SJCRH30 (cell line): ENCODE measurements around the gene FREM1. TPM values are rescaled to one million over a fixed set of nuclear protein-coding genes. Genes with fewer than 3 reads are reported as not detected.

Experiments
- DNase-seq, 2 experiments: peaks; one replicate each; pipeline ENCODE4 v3.0.0-alpha.2; 2015 to 2020
- H3K27ac ChIP-seq: fragments of 250-450 bp; sonication (Bioruptor Pico); 2 replicates; pipeline ENCODE4 v1.5.1; 2020; ENCODE audit warnings: mild to moderate bottlenecking, moderate library complexity
- H3K27me3 ChIP-seq: fragments of 250-450 bp; sonication (Bioruptor Pico); 2 replicates; pipeline ENCODE4 v1.5.1; 2020; ENCODE audit warnings: mild to moderate bottlenecking, moderate library complexity
- H3K36me3 ChIP-seq: fragments of 250-450 bp; sonication (Bioruptor Pico); 2 replicates; pipeline ENCODE4 v1.5.1; 2020; ENCODE audit warnings: mild to moderate bottlenecking, moderate library complexity
- H3K4me1 ChIP-seq: fragments of 250-450 bp; sonication (Bioruptor Pico); 2 replicates; pipeline ENCODE4 v1.5.1; 2020; ENCODE audit warnings: mild to moderate bottlenecking, moderate library complexity
- H3K4me3 ChIP-seq: fragments of 250-450 bp; sonication (Bioruptor Pico); 2 replicates; pipeline ENCODE4 v1.5.1; 2020; ENCODE audit warnings: mild to moderate bottlenecking, moderate library complexity
- H3K9me3 ChIP-seq: fragments of 250-450 bp; sonication (Bioruptor Pico); replicated peaks from 2 replicates; pipeline ENCODE4 v1.5.1; 2020; ENCODE audit warnings: mild to moderate bottlenecking, moderate library complexity
- total RNA-seq: library from RNA; depleted of rRNA; stranded (reverse); fragments of >200 nt; shearing (Covaris generic); gene quantifications from 2 replicates; pipeline ENCODE4 v1.2.3, GENCODE V29; 2014

The FREM1 gene
- total RNA-seq, 1 experiment from 2014 or later: 12.4 TPM

DNA sequence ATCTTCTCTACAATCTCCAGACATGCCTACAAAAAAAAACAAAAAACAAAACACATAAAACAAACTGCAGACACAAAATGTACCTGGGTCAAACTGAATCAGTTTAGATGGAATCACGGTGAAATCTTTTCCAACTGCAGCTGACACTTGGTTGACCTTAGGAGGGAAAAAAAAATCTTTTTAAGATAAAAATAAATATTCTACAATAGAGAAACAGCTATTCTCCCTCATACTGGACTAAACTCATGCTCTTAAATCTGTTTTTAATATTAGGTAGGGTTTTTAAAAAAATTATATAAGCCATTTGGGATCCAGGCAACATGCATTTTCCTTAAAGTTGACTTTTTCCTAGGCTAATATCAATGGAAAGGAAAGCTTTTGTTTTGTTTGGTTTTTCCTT is 153.9 kb downstream of the FREM1 start:
- DNase-seq: no peak
- Histone ChIP-seq H3K4me3 (no peak overlapping the region), H3K36me3 (no peaks in the 10 kb centered on the region), H3K9me3 (no peaks in the 10 kb centered on the region), H3K27me3 (no peaks in the 10 kb centered on the region), H3K4me1 (peaks cover 16% of the 10 kb centered on the region), H3K27ac (no peak overlapping the region)

DNA sequence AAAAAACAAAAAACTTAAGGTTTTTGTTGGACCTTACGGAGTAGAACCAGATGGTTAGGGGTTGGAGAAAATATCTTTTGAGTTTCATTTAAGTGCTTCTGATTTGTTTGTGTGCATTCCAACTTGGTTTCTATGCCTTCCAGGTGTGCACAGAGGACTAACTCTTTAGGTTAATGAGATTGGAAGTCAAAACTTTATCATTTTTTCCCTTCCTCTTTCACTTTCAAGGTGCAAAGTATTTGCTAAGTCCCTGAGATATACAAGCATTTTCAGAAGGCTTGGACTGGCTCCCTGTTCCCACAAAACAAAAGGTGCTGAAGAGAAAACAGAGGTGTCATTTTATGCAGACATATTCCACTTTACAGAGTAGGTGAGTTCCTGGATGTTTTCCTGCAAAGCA is 157.4 kb downstream of the FREM1 start:
- no peak overlapping the region for H3K4me3 ChIP-seq

DNA sequence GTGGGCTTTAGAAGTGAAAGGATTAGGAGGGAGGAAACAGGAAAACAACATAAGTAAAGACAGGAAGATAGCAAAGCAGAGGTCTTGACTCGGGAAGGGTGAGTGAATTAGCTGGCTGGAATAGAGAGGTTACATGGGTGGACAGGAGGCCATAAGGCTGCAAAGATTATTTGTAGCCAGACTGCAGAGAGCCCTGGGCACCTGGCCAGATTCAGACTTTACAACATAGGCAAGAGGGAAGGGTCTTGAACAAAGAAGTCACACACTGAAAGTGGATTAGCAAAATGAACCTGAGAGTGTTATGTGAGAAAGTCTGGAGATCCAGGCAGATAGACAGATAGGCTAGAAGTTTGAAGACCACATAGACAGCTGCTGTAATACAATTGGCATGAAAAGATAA is 158.0 kb downstream of the FREM1 start:
- peak; percentile 79 to 89 for DNase-seq
- no peaks in the 10 kb centered on the region for H3K27me3 ChIP-seq
- H3K27ac ChIP-seq: peak overlapping the region; percentile 9; the same call in 1 of the 2 replicates
- H3K4me3 ChIP-seq: no peak overlapping the region
- no peaks in the 10 kb centered on the region for H3K9me3 ChIP-seq
- H3K36me3 ChIP-seq: no peaks in the 10 kb centered on the region
- peaks cover 28% of the 10 kb centered on the region for H3K4me1 ChIP-seq

More for the DNA sequence above, 157.4 kb downstream of the FREM1 start:
- no peaks in the 10 kb centered on the region for H3K9me3 ChIP-seq
- H3K27ac ChIP-seq: peak overlapping the region; percentile 8; the same call in 1 of the 2 replicates
- peaks cover 28% of the 10 kb centered on the region for H3K4me1 ChIP-seq
- DNase-seq: no peak
- H3K27me3 ChIP-seq: no peaks in the 10 kb centered on the region
- no peaks in the 10 kb centered on the region for H3K36me3 ChIP-seq

DNA sequence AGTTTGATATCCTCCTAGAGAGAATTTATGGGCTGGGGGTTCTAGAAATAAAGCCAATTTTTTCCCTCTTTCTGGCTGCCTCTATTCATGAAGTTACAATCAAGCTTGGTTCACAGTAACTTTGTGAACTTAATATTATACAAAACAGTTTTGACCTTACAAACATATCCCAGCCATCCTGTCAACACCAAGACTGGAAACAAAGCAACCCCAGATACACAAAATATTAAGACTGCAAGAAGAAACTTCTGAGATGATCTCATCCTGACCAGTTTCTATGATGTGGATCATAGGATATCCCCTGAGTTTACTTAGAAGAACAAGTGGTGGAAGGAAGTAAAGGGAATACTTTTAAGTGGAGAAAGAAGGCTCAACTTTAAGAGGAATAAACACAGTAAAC is 159.4 kb downstream of the FREM1 start:
- no peak overlapping the region for H3K27ac ChIP-seq
- DNase-seq: no peak

DNA sequence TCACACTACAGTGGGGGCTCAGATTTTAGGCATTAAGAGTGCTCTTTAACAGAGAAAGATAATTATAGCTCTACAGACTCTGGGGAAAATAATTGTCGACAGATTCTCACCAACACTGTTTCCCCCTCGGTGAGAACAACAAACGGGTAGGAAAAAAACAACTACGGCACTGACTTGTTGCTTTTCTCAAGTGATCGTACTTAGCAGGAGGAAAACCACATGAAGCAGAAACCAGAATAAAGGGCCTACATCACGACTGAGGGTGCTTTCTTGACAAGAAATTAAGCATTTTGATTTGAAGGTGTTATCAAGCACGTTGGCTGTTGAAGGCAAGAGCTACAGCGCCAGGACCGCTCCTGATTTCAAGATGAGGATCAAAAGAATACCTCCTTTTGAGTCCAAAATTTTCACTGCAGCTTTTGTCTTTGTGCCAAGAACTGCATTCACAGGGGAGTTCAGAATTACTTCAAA is 160.5 kb downstream of the FREM1 start:
- no peak overlapping the region for H3K4me3 ChIP-seq
- peaks cover 28% of the 10 kb centered on the region for H3K4me1 ChIP-seq
- no peak overlapping the region for H3K27ac ChIP-seq
- H3K27me3 ChIP-seq: no peaks in the 10 kb centered on the region
- no peaks in the 10 kb centered on the region for H3K36me3 ChIP-seq
- DNase-seq: no peak
- H3K9me3 ChIP-seq: 0 out of 2 replicates have a peak, but pooled peaks cover under 1% of the 10 kb centered on the region

More for the DNA sequence above, 159.4 kb downstream of the FREM1 start:
- no peaks in the 10 kb centered on the region for H3K36me3 ChIP-seq
- H3K9me3 ChIP-seq: no peaks in the 10 kb centered on the region
- H3K4me1 ChIP-seq: peaks cover 28% of the 10 kb centered on the region
- no peak overlapping the region for H3K4me3 ChIP-seq
- H3K27me3 ChIP-seq: no peaks in the 10 kb centered on the region

DNA sequence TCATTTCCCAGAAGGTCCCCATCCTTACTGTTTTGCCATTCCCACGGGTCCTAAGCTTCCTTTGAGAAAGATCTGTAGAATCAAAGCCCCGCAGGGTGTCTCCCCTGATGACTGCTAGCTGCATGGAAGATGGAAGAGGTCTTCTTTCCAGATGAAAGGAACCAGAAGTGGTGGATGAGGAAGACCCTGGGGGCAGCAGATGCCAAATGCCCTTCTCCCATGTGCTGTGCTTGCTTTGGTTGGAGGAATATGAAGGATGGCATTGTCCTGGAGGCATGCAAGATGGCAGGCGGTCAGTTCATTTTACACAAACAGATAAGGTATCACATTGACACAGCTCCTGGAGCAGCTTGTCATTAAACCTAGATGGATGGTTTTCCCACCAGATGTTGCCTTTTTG is 161.9 kb downstream of the FREM1 start:
- Histone ChIP-seq H3K4me1 (peaks cover 28% of the 10 kb centered on the region), H3K4me3 (no peak overlapping the region), H3K9me3 (0 out of 2 replicates have a peak, but pooled peaks cover 2% of the 10 kb centered on the region)

DNA sequence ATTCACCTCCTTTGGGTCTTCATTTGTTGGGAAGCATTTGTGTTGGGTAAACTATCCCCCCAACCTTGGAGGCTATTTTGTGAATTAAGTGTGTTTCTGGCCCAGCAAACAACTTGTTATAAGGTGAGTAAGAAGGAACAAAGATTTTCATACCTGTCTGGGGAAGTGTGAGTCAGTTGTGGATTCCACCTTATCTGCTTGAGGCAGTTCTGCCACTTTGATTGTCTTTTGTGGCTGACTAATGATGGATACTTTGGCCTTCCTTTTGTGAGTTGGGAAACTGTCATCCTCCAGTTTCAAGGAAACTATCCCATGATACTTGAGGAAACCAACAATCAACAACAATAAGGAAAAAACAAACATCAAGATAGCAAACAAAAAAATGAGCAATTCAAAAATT is 163.1 kb downstream of the FREM1 start:
- 0 out of 2 replicates have a peak, but pooled peaks cover 2% of the 10 kb centered on the region for H3K9me3 ChIP-seq
- no peak for DNase-seq
- no peaks in the 10 kb centered on the region for H3K36me3 ChIP-seq
- H3K27me3 ChIP-seq: no peaks in the 10 kb centered on the region
- peaks cover 19% of the 10 kb centered on the region for H3K4me1 ChIP-seq
- H3K27ac ChIP-seq: no peak overlapping the region
- H3K4me3 ChIP-seq: no peak overlapping the region

More for the DNA sequence above, 161.9 kb downstream of the FREM1 start:
- H3K27ac ChIP-seq: no peak overlapping the region
- H3K27me3 ChIP-seq: no peaks in the 10 kb centered on the region
- no peaks in the 10 kb centered on the region for H3K36me3 ChIP-seq
- no peak for DNase-seq

DNA sequence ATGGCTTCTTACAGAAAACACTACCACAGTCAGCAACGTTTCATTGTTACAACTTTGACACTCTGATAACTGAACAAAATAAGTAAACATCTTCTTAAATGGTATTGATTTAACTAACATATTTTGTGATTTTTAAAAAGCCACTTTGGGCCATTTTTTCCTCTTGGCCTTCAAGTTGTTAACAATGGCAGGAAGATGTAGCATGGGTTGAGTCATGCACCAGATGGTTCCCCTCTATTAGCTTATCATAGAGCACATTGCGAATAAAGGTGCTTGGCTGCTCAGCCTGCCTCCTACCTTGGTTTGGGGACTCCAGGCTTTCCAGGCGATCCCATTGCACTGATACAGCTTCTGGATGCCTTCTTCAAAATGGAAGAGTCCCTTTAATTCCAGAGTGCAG is 163.6 kb downstream of the FREM1 start:
- H3K27ac ChIP-seq: no peak overlapping the region
- peaks cover 14% of the 10 kb centered on the region for H3K4me1 ChIP-seq
- H3K27me3 ChIP-seq: no peaks in the 10 kb centered on the region
- H3K36me3 ChIP-seq: no peaks in the 10 kb centered on the region
- no peak for DNase-seq
- H3K4me3 ChIP-seq: no peak overlapping the region
- H3K9me3 ChIP-seq: 0 out of 2 replicates have a peak, but pooled peaks cover 2% of the 10 kb centered on the region

DNA sequence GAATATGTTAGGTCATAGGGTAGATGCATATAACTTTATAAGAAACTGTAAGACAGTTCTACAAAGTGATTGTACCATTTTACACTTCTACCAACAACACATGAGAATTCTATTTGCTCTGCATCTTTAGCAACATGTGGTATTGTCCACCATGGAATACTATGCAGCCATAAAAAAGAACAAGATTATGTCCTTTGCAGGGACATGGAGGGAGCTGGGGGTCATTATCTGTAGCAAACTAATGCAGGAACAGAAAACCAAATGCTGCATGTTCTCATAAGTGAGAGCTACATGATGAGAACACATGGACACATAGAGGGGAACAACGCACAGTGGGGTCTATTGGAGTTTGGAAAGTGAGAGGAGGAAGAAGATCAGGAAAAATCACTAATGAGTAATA is 165.5 kb downstream of the FREM1 start:
- Histone ChIP-seq H3K9me3 (0 out of 2 replicates have a peak, but pooled peaks cover 2% of the 10 kb centered on the region), H3K27me3 (no peaks in the 10 kb centered on the region), H3K36me3 (no peaks in the 10 kb centered on the region), H3K27ac (no peak overlapping the region), H3K4me1 (no peaks in the 10 kb centered on the region), H3K4me3 (no peak overlapping the region)
- DNase-seq: no peak

DNA sequence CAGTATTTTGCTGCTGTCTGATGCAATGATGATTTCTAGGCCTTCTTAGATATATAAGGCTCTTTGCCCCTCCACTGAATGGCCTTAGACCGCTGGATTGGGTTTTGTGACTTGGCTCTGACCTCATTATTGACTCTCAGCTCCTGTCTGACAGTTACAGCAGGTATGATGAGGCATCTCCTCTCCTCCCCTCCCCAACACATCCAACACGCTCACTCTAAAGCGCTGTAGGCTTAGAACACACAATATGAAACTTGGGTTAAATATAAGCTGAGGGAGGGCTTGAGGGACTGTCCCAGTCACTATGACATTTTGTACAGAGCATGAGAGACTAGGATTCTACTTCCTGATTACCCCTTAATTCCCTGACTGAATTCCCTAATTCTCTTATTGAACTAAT is 168.9 kb downstream of the FREM1 start:
- DNase-seq: no peak
- H3K4me3 ChIP-seq: no peak overlapping the region
- 0 out of 2 replicates have a peak, but pooled peaks cover 2% of the 10 kb centered on the region for H3K9me3 ChIP-seq
- no peak overlapping the region for H3K27ac ChIP-seq
- no peaks in the 10 kb centered on the region for H3K4me1 ChIP-seq
- no peaks in the 10 kb centered on the region for H3K27me3 ChIP-seq
- H3K36me3 ChIP-seq: no peaks in the 10 kb centered on the region

DNA sequence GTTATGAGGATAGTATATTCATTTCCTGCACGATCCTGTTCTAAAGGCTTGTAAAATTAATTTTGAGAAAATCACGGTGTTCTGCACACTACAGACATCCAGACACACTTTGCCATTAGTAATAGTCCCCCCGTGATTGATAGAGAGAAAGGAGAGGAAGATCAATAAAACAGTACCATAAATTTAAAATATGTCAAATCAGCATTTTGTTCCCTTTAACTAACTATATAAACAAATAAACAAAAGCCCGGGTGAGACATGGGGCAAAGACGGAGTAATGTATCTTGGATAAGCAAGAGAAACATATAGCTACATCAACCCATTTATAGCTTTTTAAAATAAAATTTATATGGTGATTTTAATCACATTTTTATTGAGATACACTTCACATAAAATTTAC is 177.1 kb downstream of the FREM1 start:
- H3K27ac ChIP-seq: no peak overlapping the region
- no peak for DNase-seq
- no peaks in the 10 kb centered on the region for H3K9me3 ChIP-seq

DNA sequence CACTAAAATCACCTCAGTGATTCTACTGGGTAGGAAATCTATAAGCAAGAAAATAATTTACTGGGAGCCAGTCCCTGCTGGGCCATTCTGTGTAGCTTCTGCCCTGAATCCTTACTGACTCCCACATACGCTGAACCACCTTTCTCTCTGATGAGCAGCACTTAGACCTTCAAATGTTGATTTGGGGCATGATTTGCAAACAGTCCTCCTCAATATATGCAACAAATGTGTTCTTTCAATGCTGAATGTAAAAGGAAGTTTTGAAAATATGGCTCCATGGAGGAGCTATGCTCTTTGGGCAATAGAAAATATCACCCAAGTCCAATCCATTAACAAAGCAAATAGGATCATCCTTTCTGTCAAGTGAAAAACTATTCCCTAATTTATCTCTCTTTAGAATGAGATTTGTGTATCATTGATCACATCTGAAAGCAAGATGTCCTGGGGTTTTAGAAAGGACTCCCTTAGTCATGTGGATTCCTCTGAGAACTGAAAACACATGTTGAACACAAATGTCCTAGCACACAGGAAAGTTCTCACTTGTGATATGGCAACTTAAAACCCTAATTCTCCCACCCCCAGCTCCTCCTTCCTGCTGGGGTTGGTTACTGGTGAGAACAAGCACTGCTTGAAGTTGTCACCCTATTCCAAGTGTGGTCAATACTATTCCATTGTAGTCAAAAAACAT is 178.8 kb downstream of the FREM1 start:
- H3K4me3 ChIP-seq: no peak overlapping the region
- no peaks in the 10 kb centered on the region for H3K36me3 ChIP-seq
- no peaks in the 10 kb centered on the region for H3K9me3 ChIP-seq
- no peak for DNase-seq
- H3K4me1 ChIP-seq: no peaks in the 10 kb centered on the region
- H3K27me3 ChIP-seq: no peaks in the 10 kb centered on the region
- no peak overlapping the region for H3K27ac ChIP-seq

More for the DNA sequence above, 177.1 kb downstream of the FREM1 start:
- no peaks in the 10 kb centered on the region for H3K4me1 ChIP-seq
- H3K36me3 ChIP-seq: no peaks in the 10 kb centered on the region
- no peaks in the 10 kb centered on the region for H3K27me3 ChIP-seq
- H3K4me3 ChIP-seq: no peak overlapping the region

DNA sequence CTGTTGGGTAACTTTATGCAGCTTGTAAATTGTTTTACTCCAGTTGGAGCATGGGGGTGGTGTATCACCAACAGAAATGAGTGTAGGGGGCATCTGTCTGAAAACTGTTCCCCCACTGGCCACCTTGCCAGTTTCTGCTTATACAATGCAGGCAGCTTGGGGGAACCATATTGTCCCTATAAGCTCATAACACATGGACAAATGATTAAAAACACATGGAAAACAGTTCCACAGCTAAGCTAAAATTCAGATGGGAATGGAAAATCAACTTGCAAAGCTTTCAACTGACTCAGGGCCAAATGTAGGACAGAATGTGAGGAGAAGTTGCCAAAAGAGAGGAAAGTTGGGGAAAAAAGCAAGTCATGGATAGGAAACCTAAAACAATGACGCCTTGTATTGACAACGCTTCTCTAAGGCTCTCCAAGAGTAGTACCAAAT is 179.7 kb downstream of the FREM1 start:
- Histone ChIP-seq H3K4me3 (no peak overlapping the region), H3K27ac (no peak overlapping the region), H3K27me3 (no peaks in the 10 kb centered on the region), H3K4me1 (no peaks in the 10 kb centered on the region), H3K9me3 (no peaks in the 10 kb centered on the region), H3K36me3 (no peaks in the 10 kb centered on the region)
- no peak for DNase-seq

DNA sequence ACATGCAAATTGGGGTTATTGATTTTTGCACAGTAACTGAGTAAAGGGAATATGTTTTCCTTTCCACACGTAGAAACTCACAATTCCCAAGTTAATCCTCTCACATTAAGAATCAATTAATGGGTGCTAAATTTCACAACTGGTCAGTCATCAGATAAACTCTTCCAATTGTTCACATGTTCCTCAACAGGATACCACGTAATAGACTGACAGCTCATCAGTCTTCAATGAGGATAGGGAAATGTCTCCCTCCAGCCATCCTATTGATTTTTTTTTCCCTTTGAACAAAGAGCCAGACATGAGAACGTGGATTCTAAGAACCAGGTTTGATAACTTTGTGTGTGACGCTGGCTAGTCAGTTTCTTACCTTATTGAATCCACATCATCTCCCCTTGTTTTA is 186.9 kb downstream of the FREM1 start:
- no peaks in the 10 kb centered on the region for H3K9me3 ChIP-seq
- peaks cover 6% of the 10 kb centered on the region; the same call in 1 of the 2 replicates for H3K4me1 ChIP-seq
- no peak overlapping the region for H3K4me3 ChIP-seq
- no peak overlapping the region for H3K27ac ChIP-seq
- no peaks in the 10 kb centered on the region for H3K36me3 ChIP-seq
- DNase-seq: no peak
- no peaks in the 10 kb centered on the region for H3K27me3 ChIP-seq

DNA sequence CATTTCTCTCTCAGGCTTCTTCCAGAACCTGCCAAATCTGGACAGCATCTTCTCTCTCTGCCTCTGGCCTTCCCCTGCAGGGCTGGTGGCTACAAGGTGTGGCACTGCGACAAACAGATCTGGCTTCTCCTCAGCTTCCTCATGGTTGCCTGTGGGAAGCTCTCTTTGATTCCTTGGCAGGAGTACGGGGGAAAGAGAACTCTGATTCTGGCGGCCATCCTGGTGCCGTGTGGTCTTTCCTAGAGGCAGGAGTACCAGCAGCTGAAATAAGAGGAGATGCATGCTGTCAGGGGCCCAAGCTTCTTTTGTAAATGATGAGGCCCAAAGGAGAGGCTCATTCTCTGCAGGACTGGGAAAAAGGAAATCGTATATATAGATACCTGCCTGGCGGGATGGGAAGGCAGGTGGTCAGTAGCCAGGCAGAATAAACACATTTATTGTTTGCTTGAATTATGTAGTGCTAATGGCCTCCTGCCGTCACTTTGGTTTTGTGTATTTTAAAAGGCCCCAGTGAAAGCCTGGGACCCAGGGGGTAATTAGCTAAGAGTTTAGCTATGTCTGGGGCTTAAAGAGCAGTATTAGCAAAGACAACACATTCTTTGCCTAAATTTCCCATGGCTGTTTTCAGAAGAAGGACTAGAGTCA is 187.7 kb downstream of the FREM1 start, which contains the start of gene CER1:
Gene CER1, minus strand, starts transcription at position 343 of the 645 bp plus-strand sequence. Its CDS starts 61 bp downstream, at position 282.
- no peaks in the 10 kb centered on the region for H3K27me3 ChIP-seq
- DNase-seq: peak in 1 of 2 experiments; percentile 17
- peaks cover 6% of the 10 kb centered on the region; the same call in 1 of the 2 replicates for H3K4me1 ChIP-seq
- H3K27ac ChIP-seq: no peak within 1 kb of the TSS
- no peaks in the 10 kb centered on the region for H3K9me3 ChIP-seq
- H3K36me3 ChIP-seq: no peaks in the 10 kb centered on the region
- H3K4me3 ChIP-seq: no peak within 1 kb of the TSS
